Testis (tissue), 3 donors: ENCODE results near the gene CCDC15. TPM values are rescaled to one million over a fixed set of nuclear protein-coding genes. Genes with fewer than 3 reads are reported as not detected.
"Not testable (repeated sequence)": the region's sequence is repeated elsewhere in the genome, so short reads cannot be mapped to it uniquely, and the experiment has no call there.

Experiments
- DNase-seq: peaks from one replicate; pipeline ENCODE4 v3.0.0-alpha.2; 2019
- H3K27ac ChIP-seq, 2 donors: fragments of 200-600 bp; sonication (generic); one replicate each; pipeline ENCODE4 v1.5.1; 2019
- H3K27me3 ChIP-seq: fragments of 200-600 bp; sonication (generic); one replicate; pipeline ENCODE4 v1.5.1; 2019
- H3K36me3 ChIP-seq: fragments of 200-600 bp; sonication (generic); one replicate; pipeline ENCODE4 v1.5.1; 2017; ENCODE audit warnings: low read depth; ENCODE audit errors: missing control alignments
- H3K4me1 ChIP-seq: fragments of 200-600 bp; sonication (generic); one replicate; pipeline ENCODE4 v1.5.1; 2019
- H3K4me3 ChIP-seq, 2 donors: fragments of 200-600 bp; sonication (generic); one replicate each; pipeline ENCODE4 v1.5.1; 2017 to 2019
- H3K9me3 ChIP-seq: fragments of 200-600 bp; sonication (generic); one replicate; pipeline ENCODE4 v1.5.1; 2017
- CTCF ChIP-seq, 3 experiments: fragments of 450-650 bp in 2 of 3; fragments of 200-600 bp in 1 of 3; sonication (generic) in 1 of 3; IDR thresholded peaks; one replicate each; pipeline ENCODE4 v1.5.1; 2016 to 2019; ENCODE audit warnings: antibody characterized with exemption in 3 of 3, mild to moderate bottlenecking in 2 of 3, moderate library complexity in 1 of 3
- POLR2A ChIP-seq: fragments of 450-650 bp; IDR thresholded peaks from one replicate; pipeline ENCODE4 v1.6.1; 2017; ENCODE audit warnings: antibody characterized with exemption, mild to moderate bottlenecking, moderate library complexity
- WGBS, 2 donors: methylation state at CpG; one replicate each; pipeline ENCODE4 v1.1.5; 2018; 5-methylcytosine and 5-hydroxymethylcytosine counted together
- intact Hi-C: fragments of 100-400 bp; cut with DNase I; formaldehyde crosslinking; loops from one replicate; pipeline ENCODE4 v1.15.1; 2023; ENCODE audit warnings: low total_unique reads
- polyA plus RNA-seq: library from polyadenylated mRNA; stranded (reverse); fragments of 350-450 nt; fragmentation: Illumina TruSeq; extraction: RNeasy Lipid Tissue Mini Kit (QIAGEN cat#74804); gene quantifications from one replicate; pipeline ENCODE4 v1.2.3, GENCODE V29; 2014; ENCODE audit warnings: low read depth, low replicate concordance; ENCODE audit not compliant: insufficient read depth
- total RNA-seq, 2 donors: library from RNA; depleted of rRNA; stranded (reverse); fragments of >200 nt; gene quantifications; one replicate each; pipeline ENCODE4 v1.2.3, GENCODE V29; 2016

The CCDC15 gene
- total and polyA plus RNA-seq, 3 donors from 2014 or later = 8.0 to 15.1 (median 14.9) TPM

GRCh38 chr11:124955035-124955434 is 1.0 kb downstream of the CCDC15 start:
- Histone ChIP-seq H3K9me3 (no peaks in the 10 kb centered on the region), H3K27me3 (no peaks in the 10 kb centered on the region), H3K4me3 (peak overlapping the region in 1 of 2 donors; percentile 79), H3K4me1 (peaks cover 3% of the 10 kb centered on the region), H3K36me3 (no peaks in the 10 kb centered on the region), H3K27ac (no peak overlapping the region)
- DNase-seq = no peak
- intact Hi-C loops = no loop called here
- TF ChIP-seq POLR2A = no peak
- TF ChIP-seq CTCF (IDR thresholded peaks at IDR 0.05) = no peak

GRCh38 chr11:124961972-124962609 is 8.1 kb downstream of the CCDC15 start:
- no peak overlapping the region for H3K27ac ChIP-seq
- H3K4me3 ChIP-seq = no peak overlapping the region
- no peaks in the 10 kb centered on the region for H3K4me1 ChIP-seq
- no peaks in the 10 kb centered on the region for H3K36me3 ChIP-seq
- no peak for DNase-seq
- H3K9me3 ChIP-seq = no peaks in the 10 kb centered on the region
- TF ChIP-seq CTCF (IDR thresholded peaks at IDR 0.05) = peak; percentile 34 to 64 (median 49)
- no peak for TF ChIP-seq POLR2A
- 35 to 37% methylated on average over 5 of the region's 5 CpGs for WGBS, 2 donors
- intact Hi-C loops = no loop called here
- no peaks in the 10 kb centered on the region for H3K27me3 ChIP-seq

GRCh38 chr11:124968197-124968596 is 14.2 kb downstream of the CCDC15 start:
- 76 to 94% methylated on average over 3 to 13 of the region's 13 CpGs for WGBS, 2 donors
- H3K27ac ChIP-seq, intact Hi-C loops, DNase-seq, H3K4me3 ChIP-seq, H3K4me1 ChIP-seq, H3K36me3 ChIP-seq, H3K9me3 ChIP-seq, H3K27me3 ChIP-seq: not testable (repeated sequence)

- no peak overlapping the region for H3K27ac ChIP-seq
- no peaks in the 10 kb centered on the region for H3K9me3 ChIP-seq
- no peaks in the 10 kb centered on the region for H3K27me3 ChIP-seq
- no peak for DNase-seq
- no peak for TF ChIP-seq CTCF (IDR thresholded peaks at IDR 0.05)
- WGBS, 2 donors = 65 to 85% methylated on average over 2 of the region's 2 CpGs
- intact Hi-C loops = no loop called here
- H3K4me1 ChIP-seq = no peaks in the 10 kb centered on the region
- no peak overlapping the region for H3K4me3 ChIP-seq
- H3K36me3 ChIP-seq = no peaks in the 10 kb centered on the region
Measured at GRCh38 chr11:124970925-124971324, 16.9 kb downstream of the CCDC15 start.

GRCh38 chr11:124971810-124972209 is 17.8 kb downstream of the CCDC15 start:
- H3K4me3 ChIP-seq = no peak overlapping the region

More at GRCh38 chr11:124971810-124972209, 17.8 kb downstream of the CCDC15 start:
- intact Hi-C loops = no loop called here
- TF ChIP-seq CTCF (IDR thresholded peaks at IDR 0.05) (no peak), POLR2A (no peak)
- Histone ChIP-seq H3K27ac (no peak overlapping the region), H3K4me1 (no peaks in the 10 kb centered on the region), H3K36me3 (no peaks in the 10 kb centered on the region), H3K27me3 (no peaks in the 10 kb centered on the region), H3K9me3 (no peaks in the 10 kb centered on the region)
- DNase-seq = no peak
- WGBS, 2 donors = 94 to 95% methylated on average over 2 of the region's 2 CpGs
